Right lobe of liver (tissue), 6 donors: ENCODE data around the gene GRAMD4. TPM values are rescaled to one million over a fixed set of nuclear protein-coding genes. Genes with fewer than 3 reads are reported as not detected.

Experiments used
- ATAC-seq, 4 donors: fragments of 200-7000 bp; cut with Tn5 transposase; one replicate each; pipeline ENCODE4 v1.9.1; 2020; ENCODE audit warnings: mild to moderate bottlenecking in 4 of 4, moderate library complexity in 4 of 4
- DNase-seq, 3 donors: peaks; one replicate each; pipeline ENCODE4 v3.0.0-alpha.2; 2020
- H3K27ac ChIP-seq, 3 donors: fragments of 200-600 bp; one replicate each; pipeline ENCODE4 v1.8.0; 2022
- H3K27me3 ChIP-seq, 2 donors: fragments of 200-600 bp; one replicate each; pipeline ENCODE4 v1.8.0; 2022
- H3K36me3 ChIP-seq, 4 donors: fragments of 200-600 bp; sonication (generic) in 1 of 4; one replicate each; pipeline versions ENCODE4 v1.5.1 to v1.8.0; 2017 to 2022; ENCODE audit warnings: control low read depth in 1 of 4
- H3K4me1 ChIP-seq, 4 donors: fragments of 200-600 bp; sonication (generic) in 1 of 4; one replicate each; pipeline versions ENCODE4 v1.5.1 to v1.8.0; 2017 to 2022; ENCODE audit warnings: control low read depth in 1 of 4
- H3K4me3 ChIP-seq, 3 donors: fragments of 200-600 bp; one replicate each; pipeline ENCODE4 v1.8.0; 2022
- H3K9me3 ChIP-seq, 4 donors: fragments of 200-600 bp; sonication (generic) in 1 of 4; one replicate each; pipeline versions ENCODE4 v1.5.1 to v1.8.0; 2017 to 2022; ENCODE audit warnings: control low read depth in 1 of 4
- CTCF ChIP-seq, 4 donors: fragments of 200-600 bp in 3 of 4; fragments of 450-650 bp in 1 of 4; IDR thresholded peaks; one replicate each; pipeline versions ENCODE4 v1.5.1 to v1.8.0; 2016 to 2022; ENCODE audit warnings: antibody characterized with exemption in 4 of 4, mild to moderate bottlenecking in 2 of 4
- POLR2A ChIP-seq: fragments of 450-650 bp; IDR thresholded peaks from one replicate; pipeline ENCODE4 v1.6.1; 2017; ENCODE audit warnings: antibody characterized with exemption, mild to moderate bottlenecking
- WGBS: methylation state at CpG from one replicate; pipeline ENCODE4 v1.1.6; 2018; ENCODE audit warnings: low coverage, low lambda C conversion rate; ENCODE audit not compliant: insufficient coverage; ENCODE audit errors: missing lambda C conversion rate; 5-methylcytosine and 5-hydroxymethylcytosine counted together
- intact Hi-C, 2 donors: fragments of 100-400 bp; cut with DNase I; formaldehyde crosslinking; loops; one replicate each; pipeline versions ENCODE4 v1.11.2 to v1.14.1; 2022
- total RNA-seq, 6 experiments: library from RNA; depleted of rRNA in 2 of 6; stranded (reverse); fragments of >200 nt in 2 of 6; fragmentation: NEBNext Ultra II Directional in 3 of 6; extraction: Animal tissue kit (Norgen Biotek cat#: 25700) in 3 of 6; gene quantifications; one replicate each; pipeline versions ENCODE4 v1.1.0 to v1.2.4, GENCODE V29; 2016 to 2023
- donor health status: DM: no; HTN: yes; CAD: no.
- donor health status: DM: no; HTN: no; CAD: no.
- donor health status: DM: no; HTN: no; CAD: no.
- donor health status: DM: no; HTN: yes; CAD: no.
- donor health status: DM: no; HTN: yes; CAD: no.

Gene GRAMD4
- total RNA-seq, 6 experiments from 2014 or later, result 29.7 to 72.0 (median 34.8) TPM

GRCh38 chr22:46654426-46654825 is 34.2 kb downstream of the GRAMD4 start:
- Histone ChIP-seq H3K36me3 (no peaks in the 10 kb centered on the region), H3K27ac (no peak overlapping the region), H3K27me3 (no peaks in the 10 kb centered on the region), H3K4me3 (no peak overlapping the region), H3K4me1 (peaks cover 0 to 61% (median 31%) of the 10 kb centered on the region in 4 donors), H3K9me3 (no peaks in the 10 kb centered on the region)
- no peak for DNase-seq
- intact Hi-C loops, result loop anchor here in 1 of 2 donors (10.0 kb wide), 1 partner anchor 80 kb away; no protein-coding TSS in a partner anchor
- ATAC-seq, result no peak
- no peak for TF ChIP-seq POLR2A
- TF ChIP-seq CTCF (IDR thresholded peaks at IDR 0.05), result no peak
- no CpG with 5 or more reads among the region's 17 CpGs for WGBS

GRCh38 chr22:46654927-46655595 is 34.9 kb downstream of the GRAMD4 start:
- no peaks in the 10 kb centered on the region for H3K36me3 ChIP-seq
- 80% methylated on average over 2 of the region's 14 CpGs for WGBS
- ATAC-seq (no peak), DNase-seq (no peak)
- H3K4me1 ChIP-seq, result peaks cover 0 to 61% (median 31%) of the 10 kb centered on the region in 4 donors
- TF ChIP-seq POLR2A, result no peak
- no peak for TF ChIP-seq CTCF (IDR thresholded peaks at IDR 0.05)
- H3K27me3 ChIP-seq, result no peaks in the 10 kb centered on the region
- no peak overlapping the region for H3K27ac ChIP-seq
- no peaks in the 10 kb centered on the region for H3K9me3 ChIP-seq
- intact Hi-C loops, result loop anchor here in 1 of 2 donors (10.0 kb wide), 1 partner anchor 80 kb away; no protein-coding TSS in a partner anchor
- H3K4me3 ChIP-seq, result no peak overlapping the region

GRCh38 chr22:46655861-46656608 is 35.8 kb downstream of the GRAMD4 start:
- DNase-seq (peak; percentile 73 to 84 (median 82)), ATAC-seq (peak; percentile 8 to 71 (median 64))
- H3K27me3 ChIP-seq, result no peaks in the 10 kb centered on the region
- peak overlapping the region in 2 of 3 donors; percentile 43 to 68 for H3K27ac ChIP-seq
- TF ChIP-seq POLR2A, result no peak
- peak in 3 of 4 donors; percentile 37 to 49 (median 37) for TF ChIP-seq CTCF (IDR thresholded peaks at IDR 0.05)
- intact Hi-C loops, result loop anchor here in 1 of 2 donors (10.0 kb wide), 1 partner anchor 81 kb away; no protein-coding TSS in a partner anchor
- H3K4me1 ChIP-seq, result peaks cover 0 to 61% (median 30%) of the 10 kb centered on the region in 4 donors
- 67% methylated on average over 1 of the region's 26 CpGs for WGBS
- no peaks in the 10 kb centered on the region for H3K36me3 ChIP-seq
- no peak overlapping the region for H3K4me3 ChIP-seq
- H3K9me3 ChIP-seq, result no peaks in the 10 kb centered on the region

GRCh38 chr22:46656856-46657654 is 36.9 kb downstream of the GRAMD4 start:
- peak overlapping the region in 1 of 3 donors; percentile 68 for H3K27ac ChIP-seq
- H3K9me3 ChIP-seq, result no peaks in the 10 kb centered on the region
- no peak for TF ChIP-seq POLR2A
- TF ChIP-seq CTCF (IDR thresholded peaks at IDR 0.05), result no peak
- DNase-seq, result no peak
- H3K36me3 ChIP-seq, result peaks cover 0 to 2% (median 0%) of the 10 kb centered on the region in 4 donors
- H3K4me1 ChIP-seq, result peaks cover 0 to 53% (median 28%) of the 10 kb centered on the region in 4 donors
- H3K4me3 ChIP-seq, result no peak overlapping the region
- no peak for ATAC-seq
- intact Hi-C loops, result loop anchor here in 1 of 2 donors (10.0 kb wide), 1 partner anchor 82 kb away; no protein-coding TSS in a partner anchor
- 95% methylated on average over 8 of the region's 15 CpGs for WGBS
- no peaks in the 10 kb centered on the region for H3K27me3 ChIP-seq
